ENCODE results near the gene RTN4RL2.

DNA sequence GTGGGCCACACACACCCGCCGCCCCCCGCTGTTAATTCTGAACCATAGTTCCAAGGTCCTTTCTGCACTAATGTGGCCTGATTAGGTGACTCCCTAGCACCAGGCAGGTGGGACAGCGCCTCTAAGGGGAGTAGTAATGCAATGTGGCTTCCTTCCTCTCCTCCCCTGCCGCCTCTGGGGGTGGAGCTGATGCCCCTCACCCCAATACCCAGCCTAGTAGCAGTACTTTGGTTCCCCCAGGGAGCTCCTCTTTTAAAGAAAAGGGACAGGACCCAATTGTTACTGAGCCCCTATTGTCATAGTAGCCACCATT is 14.4 kb downstream of the RTN4RL2 start:
- TF ChIP-seq BHLHE40 (IDR thresholded peaks at IDR 0.05; ENCODE audit: borderline replicate concordance) (no peak), TARDBP (IDR thresholded peaks at IDR 0.05) (no peak), SUZ12 (IDR thresholded peaks at IDR 0.05) (no peak), FOXK2 (IDR thresholded peaks at IDR 0.05) (no peak), L3MBTL2 (conservative IDR thresholded peaks at IDR 0.05) (no peak), SP1 (IDR thresholded peaks at IDR 0.05) (no peak), ARNT (IDR thresholded peaks at IDR 0.05) (no peak), ZNF384 (IDR thresholded peaks at IDR 0.05) (no peak), NFRKB (IDR thresholded peaks at IDR 0.05) (no peak), FOXA1 (IDR thresholded peaks at IDR 0.05) (no peak), FOXM1 (IDR thresholded peaks at IDR 0.05; ENCODE audit: borderline replicate concordance) (no peak), ELF4 (IDR thresholded peaks at IDR 0.05) (no peak)
- TF ChIP-seq, protein P1, sequence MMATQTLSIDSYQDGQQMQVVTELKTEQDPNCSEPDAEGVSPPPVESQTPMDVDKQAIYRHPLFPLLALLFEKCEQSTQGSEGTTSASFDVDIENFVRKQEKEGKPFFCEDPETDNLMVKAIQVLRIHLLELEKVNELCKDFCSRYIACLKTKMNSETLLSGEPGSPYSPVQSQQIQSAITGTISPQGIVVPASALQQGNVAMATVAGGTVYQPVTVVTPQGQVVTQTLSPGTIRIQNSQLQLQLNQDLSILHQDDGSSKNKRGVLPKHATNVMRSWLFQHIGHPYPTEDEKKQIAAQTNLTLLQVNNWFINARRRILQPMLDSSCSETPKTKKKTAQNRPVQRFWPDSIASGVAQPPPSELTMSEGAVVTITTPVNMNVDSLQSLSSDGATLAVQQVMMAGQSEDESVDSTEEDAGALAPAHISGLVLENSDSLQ (IDR thresholded peaks at IDR 0.05): no peak

Data from HEK293T (cell line).